Measurements from ENCODE around the gene B3GNT3. TPM values are rescaled to one million over a fixed set of nuclear protein-coding genes. Genes with fewer than 3 reads are reported as not detected.

Gene B3GNT3
- total and polyA plus RNA-seq, 2 of the 13 experiments (the other 11 are each of a cell fraction or from before 2014, with no cell fraction given) = 0.86 to 4.0 TPM

GRCh38 chr19:17847538-17848366 is 52.8 kb downstream of the B3GNT3 start, which contains the start of gene JAK3 (continued):
- TF ChIP-seq ZNF609 (CRISPR knock-in tag; IDR thresholded peaks at IDR 0.05; ENCODE audit: borderline replicate concordance) (0 out of 2 replicates have a peak, but pooled peaks have one; percentile 58), CEBPB (IDR thresholded peaks at IDR 0.05; ENCODE audit: borderline replicate concordance, low read depth, low read length) (no peak), CHD2 (IDR thresholded peaks at IDR 0.05; ENCODE audit: low read depth, low read length) (no peak), ZNF30 (CRISPR knock-in tag; IDR thresholded peaks at IDR 0.05) (no peak), E2F1 (CRISPR knock-in tag; IDR thresholded peaks at IDR 0.05) (no peak), ZNF253 (CRISPR knock-in tag; IDR thresholded peaks at IDR 0.05; ENCODE audit: borderline replicate concordance) (no peak), PHF8 (CRISPR knock-in tag; IDR thresholded peaks at IDR 0.05) (peak; percentile 66), TBX2 (CRISPR knock-in tag; IDR thresholded peaks at IDR 0.05; ENCODE audit: borderline replicate concordance) (no peak; the same call in 1 of the 2 replicates), PAF1 (CRISPR knock-in tag; IDR thresholded peaks at IDR 0.05) (no peak), FOXO1 (CRISPR knock-in tag; IDR thresholded peaks at IDR 0.05) (peak; percentile 32; the same call in 1 of the 2 replicates), ZNF652 (CRISPR knock-in tag; IDR thresholded peaks at IDR 0.05; ENCODE audit: borderline replicate concordance, low read depth) (no peak), ZNF562 (CRISPR knock-in tag; IDR thresholded peaks at IDR 0.05; ENCODE audit: borderline replicate concordance) (no peak), PITX1 (CRISPR knock-in tag; IDR thresholded peaks at IDR 0.05) (no peak), ELF1 (CRISPR knock-in tag; IDR thresholded peaks at IDR 0.05) (peak; percentile 60; the same call in 1 of the 2 replicates), ZNF33A (CRISPR knock-in tag; IDR thresholded peaks at IDR 0.05; ENCODE audit: borderline replicate concordance) (no peak), MED1 (CRISPR knock-in tag; IDR thresholded peaks at IDR 0.05) (peak; percentile 47; the same call in 1 of the 2 replicates), POLR2AphosphoS5 (IDR thresholded peaks at IDR 0.05; ENCODE audit: low read depth, low read length) (peak; percentile 58), ZNF619 (CRISPR knock-in tag; IDR thresholded peaks at IDR 0.05) (no peak), ZNF441 (CRISPR knock-in tag; IDR thresholded peaks at IDR 0.05; ENCODE audit: borderline replicate concordance) (no peak), GABPB1 (CRISPR knock-in tag; IDR thresholded peaks at IDR 0.05) (peak; percentile 89), ZNF414 (CRISPR knock-in tag; IDR thresholded peaks at IDR 0.05) (no peak), ZNF333 (CRISPR knock-in tag; IDR thresholded peaks at IDR 0.05; ENCODE audit: borderline replicate concordance) (0 out of 2 replicates have a peak, but pooled peaks have one; percentile 44)

All from HepG2 (cell line).